NCI-H146 (cell line): ENCODE measurements around the gene XPR1.

Source experiments
- DNase-seq: peaks from one replicate; lab custom pipeline; 2025; lab: John Stamatoyannopoulos, UW

XPR1 gene

DNA sequence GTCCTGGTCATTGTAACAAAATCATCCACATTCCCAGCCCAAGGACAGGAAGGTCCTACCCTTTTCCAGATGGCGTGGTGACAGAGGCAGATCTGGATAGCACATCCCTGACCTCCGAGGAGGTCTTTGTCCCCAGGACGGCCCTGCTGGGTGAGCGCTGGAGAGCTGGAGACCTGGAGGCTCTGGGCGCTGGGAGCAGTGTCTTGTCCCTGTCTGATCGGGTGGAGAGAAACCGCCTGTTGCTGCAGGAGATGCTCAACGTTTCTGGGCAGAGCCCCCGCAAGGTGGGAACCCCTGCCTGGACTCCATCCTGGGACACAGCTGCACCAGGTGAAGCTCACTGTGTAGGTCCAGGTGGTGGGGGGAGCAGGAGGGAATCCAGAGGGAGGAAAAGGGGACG is 284.9 kb downstream of the XPR1 start:
- no peak for DNase-seq

DNA sequence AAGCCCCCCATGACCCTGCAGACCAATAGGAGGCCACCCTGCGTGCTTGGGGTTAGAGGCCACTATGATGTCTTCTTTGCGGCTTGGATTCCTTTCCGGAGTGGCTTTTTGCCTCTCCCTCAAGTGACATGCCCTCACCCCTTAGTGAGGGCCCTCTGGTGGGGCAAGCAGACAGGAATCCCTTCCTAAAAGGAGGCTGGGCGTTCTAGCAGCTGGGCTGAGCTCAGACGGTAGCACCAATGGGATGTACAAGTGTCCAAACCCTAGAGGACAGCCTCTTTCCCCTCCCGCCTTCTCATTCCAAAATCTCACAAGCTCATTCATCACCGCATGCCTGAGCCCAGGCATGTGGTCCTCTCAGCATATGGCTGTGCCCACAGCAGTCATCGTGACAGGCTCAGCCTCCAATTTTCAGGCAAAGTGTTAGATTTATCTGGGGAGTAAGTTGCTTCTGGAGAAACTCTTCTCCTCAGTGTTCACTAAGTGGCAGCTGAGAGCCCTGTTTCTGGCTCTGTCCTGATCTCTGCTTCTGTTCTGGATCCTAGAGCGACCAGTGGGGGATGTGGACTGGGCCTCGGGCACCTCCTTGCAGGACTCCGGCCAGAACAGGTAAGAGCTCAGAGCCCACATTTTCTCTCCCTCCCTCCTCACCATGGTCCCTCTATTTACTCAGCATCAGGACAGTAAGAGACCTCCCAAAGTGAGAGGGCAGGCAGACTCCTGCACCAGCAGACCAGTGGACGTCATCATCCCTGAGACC is 285.7 kb downstream of the XPR1 start:
- DNase-seq = no peak

DNA sequence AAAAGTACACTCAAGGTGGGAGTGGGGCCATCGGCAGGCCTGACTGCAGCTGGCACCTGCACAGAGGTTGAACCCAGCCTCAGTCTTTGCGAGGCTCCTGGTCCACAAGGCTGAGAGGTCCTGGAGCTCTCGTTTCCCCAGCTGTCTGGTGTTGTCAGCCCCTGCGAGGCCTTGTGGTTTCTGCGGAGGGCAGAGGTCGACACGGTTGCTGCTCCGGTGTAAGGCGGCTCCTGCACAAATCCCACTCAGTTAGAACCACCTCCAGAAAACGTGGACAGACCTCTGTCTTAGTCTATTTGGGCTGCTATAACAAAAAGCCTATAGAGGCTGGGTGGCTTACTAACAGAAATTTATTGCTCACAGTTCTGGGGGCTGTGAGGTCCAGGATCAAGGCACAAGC is 286.7 kb downstream of the XPR1 start:
- DNase-seq = no peak

DNA sequence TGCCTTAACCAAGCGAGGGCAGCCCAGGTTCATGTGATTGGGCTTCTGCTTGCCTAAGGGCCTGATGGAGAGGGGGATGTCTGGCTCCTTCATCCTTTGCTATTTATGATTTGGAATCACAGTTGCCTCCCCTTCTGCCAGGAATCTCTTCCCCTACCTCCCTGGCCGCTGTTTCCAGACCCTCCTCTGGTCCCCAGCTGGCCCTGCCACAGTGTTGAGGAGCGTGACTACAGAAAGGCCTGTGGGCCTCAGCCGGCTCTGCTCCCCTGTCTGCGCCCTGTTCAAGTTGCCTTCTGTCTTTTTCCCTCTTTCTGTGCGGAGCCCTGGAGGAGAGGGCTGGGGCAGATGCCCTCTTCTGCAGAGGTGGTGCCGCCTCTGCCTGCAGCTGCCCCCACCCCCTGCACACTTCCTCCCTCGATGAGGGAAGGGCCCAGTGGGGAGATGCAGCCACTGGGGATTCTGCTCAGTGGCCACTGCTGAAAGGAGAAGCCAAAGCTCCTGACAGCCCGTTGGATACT is 287.4 kb downstream of the XPR1 start:
- DNase-seq = no peak

DNA sequence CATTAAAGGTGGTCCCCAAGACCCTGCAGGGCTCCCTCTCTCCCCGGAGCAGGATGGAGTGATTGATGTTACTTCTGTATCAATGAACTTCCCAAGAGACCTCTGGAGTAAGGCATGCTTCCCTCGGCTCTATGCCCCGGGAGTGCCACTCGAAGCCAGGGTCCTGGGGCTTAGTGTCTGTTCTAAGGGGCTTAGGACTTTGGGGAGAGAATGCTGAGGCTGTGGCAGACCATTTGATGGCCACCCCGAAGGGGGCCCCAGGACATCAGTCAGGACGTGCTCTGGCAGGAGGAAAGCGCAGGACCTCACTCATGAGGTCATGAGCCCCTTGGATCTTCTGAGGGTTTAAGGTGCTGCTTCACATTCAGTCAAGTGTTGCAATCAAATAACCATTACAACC is 288.4 kb downstream of the XPR1 start:
- no peak for DNase-seq

DNA sequence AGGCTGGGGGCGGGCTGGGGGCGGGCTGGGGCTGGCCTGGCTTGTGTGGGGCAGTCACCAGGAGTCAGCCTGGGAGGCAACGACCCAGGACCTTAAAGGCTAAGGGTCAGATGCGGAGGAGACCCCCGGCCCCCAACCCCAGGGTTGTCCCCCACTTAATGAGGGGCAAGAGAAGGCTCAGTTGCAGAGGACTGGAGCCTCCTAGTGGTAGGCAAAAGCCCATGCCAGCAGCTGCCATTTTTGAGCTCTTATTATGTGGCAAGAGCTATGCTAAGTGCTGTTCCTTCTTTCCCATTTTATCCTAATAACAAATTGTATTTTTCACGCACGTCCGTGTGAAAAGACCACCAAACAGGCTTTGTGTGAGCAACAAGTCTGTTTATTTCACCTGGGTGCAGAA is 288.9 kb downstream of the XPR1 start:
- DNase-seq = no peak

DNA sequence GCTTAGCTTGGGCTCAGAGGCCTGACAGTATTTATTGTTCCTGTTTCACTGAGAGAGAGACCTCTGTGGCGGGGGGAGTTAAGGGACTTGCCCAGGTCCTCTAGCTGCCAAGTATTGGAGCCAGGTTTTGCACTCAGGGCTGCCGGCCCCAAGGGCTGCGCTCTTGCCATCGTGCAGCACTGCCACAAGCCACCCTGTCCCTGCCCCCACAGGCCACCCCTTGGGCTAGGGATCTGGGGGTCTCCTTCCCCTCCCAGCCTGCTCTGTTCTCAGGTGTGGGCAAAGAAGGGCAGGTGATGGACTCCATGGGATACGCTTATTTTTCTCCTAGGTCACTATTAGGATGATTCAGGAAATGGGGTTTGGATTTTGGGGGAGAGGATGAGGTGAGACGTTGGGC is 289.6 kb downstream of the XPR1 start:
- DNase-seq = no peak

DNA sequence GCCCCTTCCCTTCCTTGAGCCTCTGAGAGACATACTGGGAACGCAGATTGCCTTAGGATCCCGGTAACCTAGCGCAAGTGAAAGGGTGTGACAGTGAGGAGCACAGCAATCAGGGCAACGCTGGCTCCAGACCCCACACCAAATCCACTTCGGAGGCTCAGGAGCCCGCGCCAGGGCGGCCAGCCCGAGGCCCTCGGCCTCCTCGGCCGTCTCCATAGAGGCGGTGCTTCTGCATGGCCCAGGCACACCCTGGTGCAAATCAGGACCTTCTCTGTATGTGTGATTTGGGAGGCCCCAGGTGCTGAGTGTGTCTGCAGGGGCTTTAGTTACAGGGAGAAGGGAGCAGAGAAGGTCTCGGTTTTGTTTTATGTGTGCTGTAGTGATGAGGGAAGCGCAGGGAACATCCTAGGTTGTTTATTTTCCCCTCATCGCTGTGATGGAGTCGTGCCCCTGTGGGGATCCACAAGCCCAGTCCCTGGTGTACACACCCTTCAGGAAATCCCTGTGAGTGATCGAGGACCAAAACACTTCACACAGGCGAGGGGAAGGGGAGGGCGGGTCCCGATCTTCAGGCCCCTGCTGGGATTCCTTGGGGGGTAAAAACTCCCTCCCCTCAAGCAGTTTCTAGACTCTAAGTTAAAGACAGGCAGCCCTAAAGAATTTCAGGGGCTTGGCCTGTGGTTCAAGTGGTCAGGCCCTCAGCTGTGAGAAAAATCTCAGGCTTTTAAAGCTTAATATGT is 290.2 kb downstream of the XPR1 start:
- no peak for DNase-seq

DNA sequence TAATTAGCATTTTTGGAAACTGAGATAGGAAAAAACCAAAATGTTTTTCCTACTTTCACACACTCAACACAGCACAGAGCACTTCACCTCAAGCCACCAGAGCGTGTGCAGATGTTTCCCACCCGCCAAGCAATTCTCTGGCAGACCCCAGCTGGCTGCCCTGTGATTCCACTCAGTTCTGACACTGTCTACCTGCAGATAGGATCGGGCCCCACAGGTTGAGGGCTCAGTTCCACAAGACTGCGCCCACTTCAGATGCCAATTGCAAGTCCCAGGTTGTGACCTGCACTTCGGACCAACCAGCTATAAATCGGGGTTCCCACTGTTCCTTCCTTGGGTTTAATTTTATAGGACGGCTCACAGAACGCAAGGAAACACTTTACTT is 290.8 kb downstream of the XPR1 start:
- DNase-seq = no peak

DNA sequence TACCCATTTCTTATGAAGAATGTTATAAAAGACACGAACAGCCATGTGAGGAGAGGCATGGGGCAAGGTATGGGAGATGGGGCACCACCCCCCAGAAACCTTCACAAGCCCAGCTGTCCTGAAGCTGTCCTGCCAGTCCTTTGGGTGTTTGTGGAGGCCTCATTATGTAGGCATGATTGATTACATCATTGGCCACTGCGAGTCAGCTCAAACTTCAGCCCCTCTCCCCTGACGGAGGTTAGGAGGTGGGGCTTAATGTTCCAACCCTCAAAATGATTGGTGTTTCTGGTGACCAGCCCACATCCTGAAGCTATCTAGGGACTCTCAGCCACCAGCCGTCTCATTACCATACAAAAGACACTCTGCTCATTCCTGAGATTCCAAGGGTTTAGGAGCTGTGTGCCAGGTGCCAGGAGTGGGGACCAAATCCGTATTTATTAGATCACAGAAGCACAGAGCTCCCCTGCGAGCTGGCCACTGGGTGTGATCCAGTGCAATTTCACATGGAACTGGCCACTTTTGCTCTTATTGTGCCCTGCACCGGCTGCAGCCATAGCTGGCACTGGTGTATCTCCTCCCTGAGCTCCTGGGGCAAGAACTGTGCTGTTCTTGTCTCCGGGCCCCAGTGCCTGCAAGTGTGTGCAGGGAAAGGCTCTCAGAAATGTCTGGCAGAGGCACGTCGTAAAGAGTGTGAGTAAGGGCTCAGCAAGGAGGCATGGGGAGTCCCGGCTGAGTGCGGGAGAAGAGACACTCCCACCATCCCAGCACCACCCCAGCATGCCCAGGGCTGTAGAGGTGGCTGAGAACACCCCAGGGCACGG is 291.4 kb downstream of the XPR1 start:
- no peak for DNase-seq

DNA sequence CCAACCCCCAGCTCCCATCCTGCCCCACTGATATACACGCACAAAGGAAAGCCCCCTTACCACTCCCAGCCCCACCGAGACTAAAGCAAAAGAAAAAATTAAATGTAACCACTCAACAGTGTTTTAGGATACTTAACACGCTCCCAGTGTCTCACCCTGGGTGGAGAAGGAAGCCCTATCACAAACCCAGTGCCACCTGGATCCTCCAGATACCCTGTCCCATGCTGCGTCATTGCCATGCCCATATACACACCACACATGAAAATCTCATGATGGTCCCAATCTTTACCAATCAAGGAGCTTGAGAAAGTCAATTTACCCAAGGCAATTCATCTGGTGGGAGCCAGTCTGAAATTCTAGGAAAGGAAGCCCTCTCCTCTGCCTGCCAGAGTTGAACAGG is 292.1 kb downstream of the XPR1 start:
- no peak for DNase-seq

DNA sequence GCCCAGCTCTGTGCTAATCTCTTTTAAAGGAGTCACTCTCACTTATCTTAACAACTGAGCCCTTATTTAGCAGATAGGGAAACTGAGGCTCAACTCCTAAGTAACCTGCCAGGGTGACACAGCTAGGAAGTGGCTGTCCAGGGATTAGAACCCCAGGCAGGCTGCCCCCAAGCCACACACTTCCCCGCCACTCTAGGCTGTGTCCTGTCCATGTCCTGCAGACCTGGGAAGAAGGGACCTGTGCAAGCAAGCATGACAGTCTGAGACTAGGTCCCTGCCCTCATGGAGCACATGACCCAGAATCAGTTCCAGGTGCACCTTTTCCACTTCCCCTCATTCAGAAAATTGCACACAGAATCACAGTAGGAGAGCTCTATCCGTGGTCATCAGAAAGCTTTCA is 293.1 kb downstream of the XPR1 start:
- DNase-seq = no peak

DNA sequence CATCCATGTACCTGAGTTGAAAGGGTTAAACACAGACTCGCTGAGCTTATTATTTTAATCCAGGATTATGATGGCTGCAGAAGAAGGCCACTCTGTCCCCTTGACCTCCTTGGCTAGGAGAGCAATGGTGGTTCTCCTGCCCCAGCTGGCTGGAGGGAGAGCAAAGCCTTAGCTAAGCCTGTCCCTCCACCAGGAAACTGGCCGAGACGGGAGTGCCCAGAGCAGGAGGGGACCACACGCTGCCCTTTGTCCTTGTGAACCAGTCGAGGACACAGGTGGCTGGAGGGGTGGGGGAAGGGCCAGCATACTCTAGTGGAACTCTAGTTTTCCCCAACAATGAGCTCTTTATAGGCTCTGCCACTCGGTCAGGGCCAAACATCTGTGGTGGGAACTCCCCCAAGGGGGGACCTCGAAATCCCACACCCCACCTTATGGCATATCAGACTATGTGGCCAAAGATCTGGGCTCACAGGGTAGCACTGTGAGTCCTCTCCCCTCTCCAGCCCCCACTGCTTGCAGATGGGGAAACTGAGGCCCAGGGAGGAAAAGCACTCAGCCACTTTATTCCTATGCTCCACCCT is 293.7 kb downstream of the XPR1 start:
- no peak for DNase-seq

DNA sequence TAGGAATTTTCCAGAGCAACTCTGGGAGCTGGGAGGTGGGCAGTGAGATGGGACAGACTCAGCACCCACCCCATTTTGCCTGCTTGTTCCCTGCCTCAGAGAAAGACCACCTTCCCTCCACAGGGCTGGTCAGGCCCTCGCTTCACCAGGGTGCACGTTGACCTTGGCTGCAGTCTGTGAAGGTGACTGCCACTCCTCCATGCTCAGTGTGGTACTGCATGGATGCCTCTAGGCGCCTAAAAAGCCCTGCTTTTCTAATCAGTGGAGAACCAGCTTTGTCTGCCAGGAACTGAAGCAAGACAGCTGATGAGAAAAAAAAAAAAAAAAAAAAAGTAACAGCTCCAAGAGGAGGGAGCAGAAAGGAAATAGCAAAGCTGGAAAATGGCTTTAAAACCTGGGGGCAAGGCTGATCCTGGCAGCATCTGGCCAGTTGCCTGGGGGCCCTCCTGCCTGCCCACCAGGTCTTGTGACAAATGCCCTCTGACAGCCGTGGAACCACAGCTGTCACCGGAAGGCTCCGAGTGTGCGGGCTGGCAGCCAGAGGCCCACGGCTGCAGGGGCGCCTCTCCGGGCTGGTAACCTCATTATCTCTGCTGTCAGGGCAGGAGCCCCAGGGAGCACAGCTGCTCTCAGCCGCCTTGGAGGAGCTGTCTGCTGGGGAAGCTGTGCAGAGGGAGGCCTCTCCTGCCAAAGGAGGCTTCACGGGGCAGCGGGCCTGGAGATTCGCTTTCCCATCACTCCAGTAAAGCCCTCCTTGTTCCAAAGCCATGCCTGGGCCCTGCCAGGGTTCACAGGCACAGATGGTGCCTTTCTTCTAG is 294.6 kb downstream of the XPR1 start:
- DNase-seq = peak; percentile 76

DNA sequence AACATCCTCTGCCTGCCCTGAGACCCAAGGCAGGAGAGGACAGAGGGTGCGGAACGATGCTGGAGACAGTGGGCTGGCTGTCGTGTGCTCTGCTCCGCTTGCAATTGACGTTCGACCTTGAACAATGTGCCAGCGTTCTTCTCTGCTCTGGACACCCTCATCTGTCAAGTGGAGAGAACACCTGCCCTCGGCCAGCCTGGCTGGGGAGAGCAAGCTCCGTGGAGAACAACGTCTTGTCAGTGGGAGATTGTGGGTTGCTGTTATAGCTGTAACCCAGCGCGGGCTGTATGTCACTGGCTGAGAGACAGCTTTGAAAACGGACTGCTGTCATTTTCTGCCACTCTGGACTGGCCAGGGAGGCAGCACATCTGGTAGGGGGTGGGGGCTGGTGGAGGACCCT is 295.5 kb downstream of the XPR1 start:
- DNase-seq = no peak

DNA sequence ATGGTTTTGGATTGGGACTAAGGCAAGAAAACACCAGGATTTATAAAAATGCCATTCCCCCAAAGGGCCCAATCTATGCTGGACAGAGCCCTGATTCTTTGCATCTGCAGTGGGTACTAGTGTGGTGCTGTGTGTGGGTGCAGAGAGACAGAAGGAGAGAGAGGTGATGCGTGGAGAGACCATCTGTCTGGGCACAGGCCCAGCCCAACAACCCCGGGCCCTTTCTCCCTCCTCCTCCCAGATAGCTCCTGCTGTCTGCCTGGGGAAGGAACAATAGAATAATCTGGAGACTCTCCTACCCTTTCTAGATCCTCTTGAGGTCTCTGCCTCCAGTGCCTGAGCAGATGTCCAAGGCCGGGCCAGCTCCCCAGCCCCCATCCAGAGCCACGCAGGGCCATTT is 296.0 kb downstream of the XPR1 start:
- DNase-seq = no peak

DNA sequence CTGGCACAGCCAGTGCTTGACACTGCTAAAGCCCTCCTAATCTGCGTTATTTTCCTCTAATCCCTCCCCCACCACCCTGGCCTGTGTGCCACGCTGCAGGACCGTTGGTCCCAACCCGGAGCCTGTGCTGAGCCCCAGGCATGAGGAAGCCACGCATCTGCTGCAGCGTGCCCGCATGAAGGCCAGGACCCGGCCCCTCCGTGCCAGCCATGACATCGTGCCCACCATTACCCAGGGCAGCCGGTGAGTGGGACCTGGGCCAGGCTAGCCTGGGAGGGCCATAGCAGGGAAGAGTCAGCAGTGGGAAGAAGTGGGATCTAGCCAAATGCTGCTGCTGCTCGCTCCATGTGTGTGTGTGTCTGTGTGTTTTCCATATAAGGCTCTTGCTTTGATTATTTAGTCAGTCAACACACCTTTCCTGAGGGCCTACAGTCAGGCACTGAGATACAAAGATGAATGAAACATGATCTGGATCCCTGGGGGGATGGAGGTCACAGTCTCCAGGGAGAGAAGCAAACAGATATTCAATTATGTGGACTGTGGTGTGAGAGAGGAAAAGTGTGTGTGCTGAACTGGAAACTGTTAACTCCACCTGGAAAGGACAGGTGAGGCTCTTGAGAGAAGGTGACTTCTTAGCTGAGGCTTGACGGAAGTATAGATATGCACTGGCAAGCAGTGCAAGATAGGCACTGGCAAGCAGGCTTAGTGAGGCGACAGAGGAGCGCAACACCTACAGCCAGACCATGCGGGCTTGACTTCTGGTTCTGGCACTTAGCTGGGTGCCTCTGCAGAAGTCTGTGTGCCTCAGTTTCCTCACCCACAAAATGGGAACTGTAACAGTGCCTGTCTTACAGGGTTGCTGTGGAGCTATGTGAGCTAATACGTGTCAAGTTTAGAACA is 296.8 kb downstream of the XPR1 start:
- peak; percentile 97 for DNase-seq

DNA sequence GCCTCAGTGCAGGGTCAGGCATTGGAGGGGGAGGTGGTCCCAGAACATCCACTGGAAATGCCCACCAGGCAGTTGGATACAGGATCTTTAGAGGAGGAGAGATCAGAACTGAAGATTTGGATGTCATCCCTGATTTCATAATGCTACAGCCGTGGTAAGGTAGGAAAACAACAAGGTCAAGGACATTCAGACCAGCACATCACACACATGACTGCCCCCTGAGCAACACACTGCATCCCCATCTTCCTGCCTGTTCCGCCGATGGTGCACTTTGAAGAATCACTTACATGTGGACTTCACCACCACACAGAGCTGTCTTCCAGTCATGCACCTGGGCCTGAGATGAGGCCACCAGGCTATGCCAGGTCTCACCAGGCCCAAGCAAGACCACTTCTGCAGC is 297.6 kb downstream of the XPR1 start:
- DNase-seq = no peak

DNA sequence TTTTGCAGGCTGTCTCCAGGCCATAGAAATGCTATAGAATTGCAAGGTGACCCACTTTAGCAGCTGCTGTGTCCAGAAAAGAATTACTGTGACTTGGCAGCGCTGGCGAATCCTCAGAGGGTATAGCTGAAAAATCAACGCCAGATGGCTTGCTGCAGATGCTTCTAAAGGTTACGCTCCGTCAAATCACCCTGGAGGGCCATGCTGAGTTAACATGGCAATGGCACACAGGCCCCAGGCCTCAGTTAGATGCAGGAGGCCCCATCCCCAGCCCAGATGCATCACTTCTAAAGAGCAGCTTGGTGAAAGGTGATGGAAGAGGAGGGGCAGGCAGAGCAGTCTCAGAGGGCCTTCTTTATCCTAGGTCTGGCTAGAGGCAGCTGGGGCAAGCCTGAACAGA is 298.9 kb downstream of the XPR1 start:
- DNase-seq = no peak

DNA sequence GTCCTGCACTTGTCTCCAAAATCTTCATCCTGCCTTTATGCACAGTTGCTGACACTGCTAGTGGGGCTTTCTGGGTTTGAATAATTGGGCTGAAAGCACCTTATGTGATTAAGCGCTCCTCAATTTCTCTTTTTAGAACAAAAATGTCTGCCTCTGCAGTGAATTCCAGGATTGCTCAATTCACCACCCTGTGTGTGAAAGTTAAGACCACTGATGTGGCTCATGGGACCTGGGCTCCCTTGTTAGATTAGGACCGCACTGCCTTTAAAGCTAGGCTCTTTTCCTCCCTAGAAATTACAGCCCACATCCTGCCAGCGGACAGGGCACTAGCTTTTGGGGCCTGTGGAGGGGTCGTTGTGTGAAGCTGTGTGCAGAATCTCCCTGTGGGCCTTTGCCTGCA is 299.7 kb downstream of the XPR1 start:
- no peak for DNase-seq
